Measurements from ENCODE around the gene SON.
A peak's percentile ranks its signal among the peaks of the same experiment; 100 is the strongest.
"Not testable (repeated sequence)": the region's sequence is repeated elsewhere in the genome, so short reads cannot be mapped to it uniquely, and the experiment has no call there.

SON gene

DNA sequence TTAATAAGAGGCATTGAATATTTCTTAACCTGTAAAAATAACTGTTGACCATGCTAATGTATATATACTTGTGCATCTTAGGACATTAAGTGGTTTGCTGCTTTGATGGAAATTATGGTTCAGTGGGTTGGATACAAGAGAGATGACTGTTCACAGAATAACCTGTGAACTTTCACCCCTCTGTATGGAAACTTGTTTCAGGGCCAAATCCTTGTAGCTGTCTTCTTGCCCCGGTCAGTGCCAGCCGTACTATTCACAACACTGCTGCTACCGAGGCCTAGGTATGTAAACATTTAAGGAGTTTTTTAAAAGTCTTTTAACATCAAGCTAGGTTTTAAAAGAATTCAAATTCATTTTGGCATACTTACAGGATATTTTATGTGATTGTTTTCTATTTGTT, 29.5 kb downstream of the SON start:
- no peak for DNase-seq

DNA sequence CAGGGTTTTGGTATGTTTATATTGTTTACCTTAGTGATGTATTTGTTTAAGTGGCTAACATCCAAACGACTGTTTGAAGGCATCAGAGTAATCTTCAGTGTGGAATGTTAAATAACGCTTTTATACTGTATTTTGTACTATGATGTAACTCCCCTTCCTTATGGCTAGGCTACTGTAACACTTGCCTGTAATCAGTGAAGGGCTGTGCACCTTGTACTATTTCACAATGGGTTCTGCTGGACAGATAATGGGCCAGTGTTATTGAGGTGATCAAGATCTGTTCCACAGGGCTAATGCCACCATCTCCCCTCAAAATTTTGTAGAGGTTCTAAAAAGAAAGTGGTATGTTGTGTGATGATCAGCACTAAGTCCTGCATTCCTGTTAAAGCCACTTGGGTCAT, 33.9 kb downstream of the SON start:
- not testable (repeated sequence) for DNase-seq

DNA sequence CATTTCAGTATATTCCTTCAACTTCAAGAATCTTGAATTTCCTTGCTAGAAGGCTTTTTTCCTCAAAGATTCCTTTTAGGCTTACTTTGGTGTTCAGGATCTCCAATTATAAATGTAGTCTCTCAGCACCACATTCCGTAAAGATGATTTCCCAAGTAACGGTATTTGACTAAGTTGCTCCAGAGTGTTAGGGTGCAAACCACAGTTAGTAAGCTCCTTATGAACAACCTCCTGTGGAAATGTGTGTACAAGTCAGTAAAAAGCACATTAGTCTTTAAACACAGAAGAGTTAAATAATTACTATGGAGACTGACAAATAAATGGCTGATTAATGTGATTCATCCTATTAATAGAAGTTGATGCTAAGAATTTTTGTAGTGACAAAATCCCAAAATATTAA, 35.4 kb downstream of the SON start:
- no peak for DNase-seq

DNA sequence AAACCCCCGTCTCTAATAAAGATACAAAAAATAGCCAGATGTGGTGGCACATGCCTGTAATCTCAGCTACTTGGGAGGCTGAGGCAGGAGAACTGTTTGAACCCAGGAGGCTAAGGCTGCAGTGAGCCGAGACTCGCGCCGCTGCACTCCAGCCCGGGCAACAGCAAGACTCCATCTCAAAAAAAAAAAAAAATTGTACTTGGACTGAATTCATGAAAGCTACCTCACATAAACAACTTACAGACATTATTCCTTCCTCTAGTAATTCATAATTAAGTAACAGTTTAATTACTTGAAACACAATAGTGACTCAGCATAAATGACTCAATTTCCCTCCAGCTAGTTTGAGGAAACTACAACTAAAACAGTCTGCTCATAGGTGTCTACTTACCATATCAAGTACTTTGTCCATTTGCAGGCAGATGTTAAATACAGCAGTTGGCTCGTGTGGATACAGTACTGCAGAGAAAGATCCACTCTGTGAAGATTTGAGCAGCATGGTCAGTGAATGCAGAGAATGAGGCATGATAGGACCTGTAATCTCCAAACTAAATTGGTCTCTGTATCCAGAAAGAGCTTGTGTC, 36.2 kb downstream of the SON start:
- DNase-seq = peak; percentile 36

DNA sequence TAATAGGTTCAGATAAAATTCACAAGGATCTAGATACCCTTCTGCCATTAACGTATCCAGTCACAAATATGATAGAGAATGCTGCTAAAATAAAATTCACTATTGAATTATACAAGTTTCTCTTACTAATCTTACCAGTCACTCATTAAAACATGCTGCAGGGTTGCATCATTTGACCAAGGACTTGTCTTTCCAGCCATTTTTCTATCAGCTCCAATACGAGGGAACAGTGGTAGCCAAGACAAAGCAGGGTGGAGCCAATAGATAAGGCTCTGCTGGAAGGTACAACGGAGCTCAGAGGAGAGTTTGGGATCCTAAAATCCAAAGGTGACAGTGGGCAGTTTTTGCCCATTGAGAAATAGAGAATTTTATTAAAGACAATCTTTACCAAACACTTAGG, 41.6 kb downstream of the SON start:
- peak; percentile 27 for DNase-seq

DNA sequence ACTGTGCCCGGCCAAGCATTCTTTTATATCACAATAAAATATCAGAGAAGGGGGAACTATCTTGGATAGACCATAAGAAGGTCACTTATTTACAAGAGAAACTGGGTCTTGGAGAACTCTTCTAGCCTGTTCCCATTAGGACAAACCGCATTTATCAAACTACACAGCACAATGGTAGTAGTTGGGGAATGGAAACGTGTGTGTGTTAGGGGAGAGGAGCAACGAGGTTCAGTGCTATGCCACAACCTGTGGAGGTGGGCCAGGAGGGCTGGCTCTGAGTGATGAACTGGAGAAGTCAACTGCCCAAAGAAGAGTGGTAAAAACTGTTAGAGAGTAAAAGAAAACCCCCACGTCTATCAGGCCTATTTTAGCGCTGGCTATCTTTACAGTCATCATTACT, 44.1 kb downstream of the SON start:
- DNase-seq = no peak

DNA sequence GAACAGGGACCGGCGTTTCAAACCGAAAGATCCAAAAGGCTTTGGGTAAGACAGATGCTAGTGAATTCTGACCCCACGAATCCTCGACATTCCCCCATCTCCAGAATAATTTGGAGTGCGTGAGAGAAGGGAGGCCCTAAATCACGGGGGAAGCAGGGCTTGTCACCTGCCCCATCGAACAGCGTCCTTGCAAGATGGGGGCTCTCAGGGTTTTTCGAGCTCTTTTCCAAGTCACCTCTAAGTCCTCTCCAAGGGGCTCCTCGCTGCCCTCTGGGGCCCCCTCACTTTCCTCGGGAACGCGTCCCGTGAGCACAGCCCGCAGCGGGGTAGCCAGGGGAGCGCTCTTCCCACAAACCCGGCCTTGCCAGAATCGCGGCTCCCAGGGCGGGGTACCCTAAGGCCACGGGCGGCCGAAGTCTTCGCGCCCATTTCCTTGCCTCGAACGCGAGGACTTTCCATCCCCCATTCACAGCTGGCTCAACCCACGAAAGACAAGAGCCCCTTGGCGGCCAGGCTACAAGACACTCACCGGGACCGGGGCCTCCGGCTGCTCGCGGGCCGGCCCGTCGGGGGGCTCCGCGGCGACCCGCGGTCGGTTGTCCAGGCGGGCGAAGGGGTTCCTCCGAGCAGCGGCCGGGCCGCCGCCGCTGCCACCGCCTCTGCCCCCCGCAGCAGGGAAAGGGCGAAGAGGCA, 45.1 kb downstream of the SON start:
- DNase-seq = peak; percentile 73

DNA sequence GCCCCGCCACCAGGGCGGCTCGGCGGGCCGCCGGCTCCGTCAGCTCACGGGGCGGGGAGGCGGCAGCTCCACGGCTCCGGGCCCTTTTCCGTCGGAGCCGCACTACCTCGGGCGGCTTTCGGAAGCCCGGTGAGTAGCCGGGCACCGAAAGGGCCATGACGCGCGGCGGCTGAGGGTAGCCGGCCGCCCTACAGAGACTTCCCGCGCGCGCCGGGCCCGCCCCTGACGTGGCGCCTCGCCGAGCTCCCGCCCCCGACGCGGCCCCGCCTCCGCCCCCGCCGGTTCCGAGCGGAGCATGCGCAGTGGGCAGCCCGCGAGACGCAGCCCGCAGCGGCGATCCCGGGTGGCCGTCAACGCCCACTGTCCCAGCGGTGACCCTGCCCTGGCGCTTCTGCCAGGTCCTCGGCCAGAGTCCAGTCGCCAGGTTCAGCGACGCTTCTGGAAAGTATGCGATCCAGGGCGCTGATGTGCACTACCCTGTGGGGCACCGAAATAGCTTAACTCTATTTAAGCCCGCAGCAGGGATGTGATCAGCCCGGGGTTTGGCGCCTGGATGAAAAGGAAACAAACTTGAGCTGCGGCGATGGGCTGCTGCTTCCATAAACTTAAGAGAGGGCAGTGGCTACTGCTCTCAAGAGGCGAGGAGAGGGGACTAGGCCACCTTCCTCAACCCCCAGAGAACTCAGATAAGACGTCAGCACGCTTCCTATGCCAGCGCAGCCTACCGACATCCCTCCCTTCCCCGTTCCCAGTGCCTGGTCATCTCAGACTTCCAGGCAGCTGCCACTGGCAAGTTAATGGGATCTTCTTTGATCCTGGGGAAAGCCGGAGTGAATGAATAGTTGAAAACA, 45.9 kb downstream of the SON start, which contains the start of gene DONSON:
DONSON (minus strand) TSS at position 200 of the 851 bp plus-strand sequence; CDS start at position 157, 43 bp downstream.
- DNase-seq = peak; percentile 96

DNA sequence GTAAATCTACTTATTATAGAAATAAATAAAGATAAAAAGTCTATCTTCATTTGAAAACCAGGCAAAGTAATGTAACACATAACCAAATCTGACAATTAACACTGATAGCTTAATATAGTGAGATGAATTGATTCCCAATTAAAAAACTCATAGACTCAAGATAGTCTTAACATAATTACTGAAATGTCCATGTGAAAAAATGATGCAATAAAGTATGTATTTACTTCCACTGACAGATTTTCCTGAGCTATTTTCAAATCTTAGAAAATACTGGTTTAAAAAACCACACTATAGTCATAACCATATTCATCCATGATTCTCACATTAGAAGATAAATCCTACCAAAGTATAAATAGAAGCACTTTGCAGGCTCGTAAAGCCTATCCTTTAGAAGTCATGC, 55.2 kb downstream of the SON start:
- DNase-seq = no peak

DNA sequence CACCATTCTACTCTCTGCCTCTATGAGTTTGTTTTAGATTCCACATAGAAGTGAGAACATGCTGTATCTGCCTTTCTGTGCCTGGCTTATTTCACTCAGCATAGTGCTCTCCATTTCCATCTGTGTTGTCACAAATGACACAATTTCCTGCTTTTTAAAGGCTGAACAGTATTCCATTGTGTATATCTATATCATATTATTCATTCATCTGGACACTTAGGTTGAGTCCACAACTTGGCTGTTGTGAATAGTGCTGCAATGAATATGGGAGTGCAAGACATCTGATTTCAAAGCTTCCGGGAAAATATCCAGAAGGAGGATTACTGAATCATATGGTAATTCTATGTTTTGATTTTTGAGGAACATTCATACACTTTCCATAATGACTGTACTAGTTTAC, 65.7 kb downstream of the SON start:
- DNase-seq = no peak

DNA sequence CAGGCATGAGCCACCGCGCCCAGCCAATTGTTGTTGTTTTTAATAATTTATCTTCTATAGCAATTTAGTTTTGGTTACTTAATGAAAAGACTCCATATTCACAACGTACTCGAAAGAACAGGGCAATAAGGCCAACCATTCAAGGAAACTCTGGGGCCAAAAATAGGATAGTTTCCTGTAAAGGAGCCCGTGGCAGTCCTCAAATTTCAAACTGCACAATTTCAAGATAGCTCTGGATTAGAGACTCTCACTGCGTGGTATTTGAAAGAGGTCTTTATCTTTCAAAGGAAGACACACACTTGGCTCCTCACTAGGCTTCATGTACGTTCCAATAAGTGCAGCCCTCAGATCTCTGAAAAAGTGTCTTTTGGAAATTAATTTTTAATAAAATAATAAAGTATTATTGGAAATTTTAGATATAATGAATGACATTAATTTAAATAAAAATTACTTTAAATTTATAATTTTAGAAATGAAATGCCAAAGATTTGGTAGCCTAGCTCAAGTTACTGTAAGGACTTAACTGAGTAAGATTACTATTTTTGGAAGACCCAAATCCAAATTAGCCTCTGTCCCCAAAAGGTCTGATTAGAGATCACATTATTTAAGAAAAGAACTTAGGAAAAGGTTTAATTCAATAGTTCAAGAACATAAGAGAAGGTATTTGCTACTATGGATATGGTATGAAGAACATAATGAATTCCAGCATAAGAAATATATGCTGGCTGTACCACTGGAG, 68.3 kb downstream of the SON start:
- DNase-seq = no peak

DNA sequence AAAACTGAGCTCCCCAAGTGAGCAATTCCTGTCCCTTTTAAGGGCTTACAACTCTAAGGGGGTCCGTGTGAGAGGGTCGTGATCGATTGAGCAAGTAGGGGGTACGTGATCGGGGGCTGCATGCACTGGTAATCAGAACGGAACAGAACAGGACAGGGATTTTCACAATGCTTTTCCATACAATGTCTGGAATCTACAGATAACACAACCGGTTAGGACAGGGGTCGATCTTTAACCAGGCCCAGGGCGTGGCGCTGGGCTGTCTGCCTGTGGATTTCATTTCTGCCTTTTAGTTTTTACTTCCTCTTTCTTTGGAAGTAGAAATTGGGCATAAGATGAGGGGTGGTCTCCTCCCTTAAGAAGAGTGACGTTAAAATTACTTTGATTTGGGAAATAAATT, 74.7 kb downstream of the SON start:
- peak; percentile 90 for DNase-seq

DNA sequence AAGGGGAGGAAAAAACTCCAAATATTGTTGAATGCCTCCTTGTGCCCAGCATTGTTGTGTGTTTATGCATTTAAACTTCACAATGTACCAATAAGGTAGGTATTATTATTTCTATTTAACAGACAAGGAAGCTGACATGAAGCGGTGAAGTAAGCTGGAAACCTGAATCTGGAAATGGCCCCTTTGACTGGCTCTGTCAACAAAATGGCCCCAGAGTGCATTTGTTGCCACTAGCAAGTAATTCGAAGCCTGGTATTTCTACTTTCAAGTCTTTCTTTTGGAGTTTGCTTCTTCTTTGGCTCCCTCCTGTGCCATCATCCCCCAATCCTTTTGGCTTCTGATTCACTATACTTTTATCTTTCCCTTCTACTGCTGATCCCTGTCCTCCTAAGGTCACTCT, 75.6 kb downstream of the SON start:
- DNase-seq = peak; percentile 44

DNA sequence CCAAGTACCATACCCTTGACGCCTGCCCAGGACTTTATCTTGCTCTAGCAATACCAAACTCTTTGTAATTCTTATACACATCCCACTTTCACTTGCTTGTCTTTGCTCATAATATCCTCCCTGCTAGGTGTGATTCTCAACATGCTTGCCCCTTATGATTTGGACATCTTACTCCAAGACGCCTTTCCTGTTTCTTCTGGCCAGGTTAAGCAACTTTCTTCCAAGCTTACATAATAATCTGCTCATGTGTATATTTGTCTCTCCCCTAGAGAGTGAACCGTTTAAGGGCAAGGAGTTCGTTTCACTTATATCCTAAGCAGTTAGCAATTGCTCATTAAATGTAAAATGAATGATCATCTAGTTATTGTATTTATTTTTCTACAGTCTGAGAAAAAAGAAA, 76.9 kb downstream of the SON start:
- peak; percentile 18 for DNase-seq

DNA sequence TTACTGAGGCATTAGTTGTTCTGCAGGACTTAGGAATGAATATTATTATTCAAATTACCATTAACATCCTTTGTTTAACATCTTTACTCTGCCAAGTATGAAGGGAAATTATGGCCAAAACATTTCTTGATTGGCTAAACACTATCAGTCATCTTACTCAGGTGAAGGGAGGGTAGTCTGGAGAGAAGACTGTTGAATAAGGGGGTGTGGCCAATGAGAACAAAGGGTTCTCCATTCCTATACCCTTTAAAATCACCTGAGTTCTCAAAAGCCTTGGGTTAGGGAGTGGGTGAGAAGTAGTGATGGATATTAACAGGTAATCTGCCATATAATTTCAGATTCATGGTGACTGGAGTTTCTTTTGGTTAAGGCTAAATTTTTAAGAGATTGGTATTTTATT, 79.4 kb downstream of the SON start:
- DNase-seq = no peak

DNA sequence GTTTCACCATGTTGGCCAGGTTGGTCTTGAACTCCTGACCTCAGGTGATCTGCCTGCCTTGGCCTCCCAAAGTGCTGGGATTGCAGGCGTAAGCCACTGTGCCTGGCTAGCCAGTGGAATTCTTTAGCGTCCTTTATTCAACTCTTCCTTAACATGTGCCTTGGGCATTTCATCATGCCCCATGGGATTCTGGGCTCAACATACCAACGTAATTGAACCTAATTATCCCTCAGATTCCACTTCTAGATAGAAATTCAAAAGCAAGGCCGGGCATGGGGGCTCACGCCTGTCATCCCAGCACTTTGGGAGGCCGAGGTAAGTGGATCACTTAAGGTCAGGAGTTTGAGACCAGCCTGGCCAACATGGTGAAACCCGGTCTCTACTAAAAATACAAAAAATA, 83.3 kb downstream of the SON start:
- not testable (repeated sequence) for DNase-seq

Measured in OCI-M1 (cell line).